ENCODE measurements around the gene NOS3.

DNA sequence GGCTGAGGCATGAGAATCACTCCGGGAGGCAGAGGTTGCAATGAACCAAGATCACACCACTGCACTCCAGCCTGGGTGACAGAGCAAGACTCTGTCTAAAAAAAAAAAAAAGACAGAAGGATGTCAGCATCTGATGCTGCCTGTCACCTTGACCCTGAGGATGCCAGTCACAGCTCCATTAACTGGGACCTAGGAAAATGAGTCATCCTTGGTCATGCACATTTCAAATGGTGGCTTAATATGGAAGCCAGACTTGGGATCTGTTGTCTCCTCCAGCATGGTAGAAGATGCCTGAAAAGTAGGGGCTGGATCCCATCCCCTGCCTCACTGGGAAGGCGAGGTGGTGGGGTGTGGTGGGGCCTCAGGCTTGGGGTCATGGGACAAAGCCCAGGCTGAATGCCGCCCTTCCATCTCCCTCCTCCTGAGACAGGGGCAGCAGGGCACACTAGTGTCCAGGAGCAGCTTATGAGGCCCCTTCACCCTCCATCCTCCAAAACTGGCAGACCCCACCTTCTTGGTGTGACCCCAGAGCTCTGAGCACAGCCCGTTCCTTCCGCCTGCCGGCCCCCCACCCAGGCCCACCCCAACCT is 1.3 kb downstream of the NOS3 start:
- TF ChIP-seq, protein P1, sequence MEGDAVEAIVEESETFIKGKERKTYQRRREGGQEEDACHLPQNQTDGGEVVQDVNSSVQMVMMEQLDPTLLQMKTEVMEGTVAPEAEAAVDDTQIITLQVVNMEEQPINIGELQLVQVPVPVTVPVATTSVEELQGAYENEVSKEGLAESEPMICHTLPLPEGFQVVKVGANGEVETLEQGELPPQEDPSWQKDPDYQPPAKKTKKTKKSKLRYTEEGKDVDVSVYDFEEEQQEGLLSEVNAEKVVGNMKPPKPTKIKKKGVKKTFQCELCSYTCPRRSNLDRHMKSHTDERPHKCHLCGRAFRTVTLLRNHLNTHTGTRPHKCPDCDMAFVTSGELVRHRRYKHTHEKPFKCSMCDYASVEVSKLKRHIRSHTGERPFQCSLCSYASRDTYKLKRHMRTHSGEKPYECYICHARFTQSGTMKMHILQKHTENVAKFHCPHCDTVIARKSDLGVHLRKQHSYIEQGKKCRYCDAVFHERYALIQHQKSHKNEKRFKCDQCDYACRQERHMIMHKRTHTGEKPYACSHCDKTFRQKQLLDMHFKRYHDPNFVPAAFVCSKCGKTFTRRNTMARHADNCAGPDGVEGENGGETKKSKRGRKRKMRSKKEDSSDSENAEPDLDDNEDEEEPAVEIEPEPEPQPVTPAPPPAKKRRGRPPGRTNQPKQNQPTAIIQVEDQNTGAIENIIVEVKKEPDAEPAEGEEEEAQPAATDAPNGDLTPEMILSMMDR (IDR thresholded peaks at IDR 0.05; ENCODE audit: insufficient read depth, low read depth, low read length) = no peak
- TF ChIP-seq EZH2 (IDR thresholded peaks at IDR 0.05; ENCODE audit: insufficient read depth, low read length) = no peak

Measured in astrocyte (in vitro differentiated cells and primary cell).